Common myeloid progenitor, CD34-positive (primary cell): Measurements from ENCODE around the gene NKAIN2.

Experiments used
- CTCF ChIA-PET: fragments of 350-600 bp; sonication (Branson Sonifier 250); formaldehyde crosslinking; loops from one replicate; lab custom pipeline; 2021; ENCODE audit warnings: antibody characterized with exemption; lab: Charles Lee
- POLR2A ChIA-PET: fragments of 350-600 bp; sonication (Branson Sonifier 250); formaldehyde crosslinking; loops from one replicate; lab custom pipeline; 2021; ENCODE audit warnings: antibody characterized with exemption; lab: Charles Lee
- DNase-seq, 3 donors: peaks; one replicate each; pipeline versions ENCODE4 v3.0.0 to v3.0.0-alpha.2; 2013
- H3K27ac ChIP-seq, 2 experiments: 1 replicate in 1 of 2; 2 replicates in 1 of 2; pipeline ENCODE4 v1.7.0; 2013; ENCODE audit warnings: inconsistent platforms in 2 of 2, low read length in 2 of 2, mild to moderate bottlenecking in 2 of 2, low read depth in 1 of 2, moderate library complexity in 1 of 2; ENCODE audit not compliant: severe bottlenecking in 2 of 2, insufficient read depth in 1 of 2, poor library complexity in 1 of 2
- H3K27me3 ChIP-seq, 5 experiments: replicated peaks in 2 of 5; 1 replicate in 3 of 5; 2 replicates in 2 of 5; pipeline versions ENCODE4 v1.6.1 to v1.7.0; 2013; ENCODE audit warnings: low read length in 4 of 5, mild to moderate bottlenecking in 2 of 5, moderate library complexity in 2 of 5, inconsistent platforms in 1 of 5; ENCODE audit not compliant: insufficient read depth in 5 of 5, control insufficient read depth in 4 of 5
- H3K36me3 ChIP-seq, 4 experiments: 1 replicate in 2 of 4; 2 replicates in 2 of 4; pipeline versions ENCODE4 v1.6.1 to v1.7.0; 2013; ENCODE audit warnings: low read length in 3 of 4, control low read depth in 1 of 4, mild to moderate bottlenecking in 1 of 4; ENCODE audit not compliant: control insufficient read depth in 4 of 4, insufficient read depth in 4 of 4
- H3K4me1 ChIP-seq, 4 experiments: 1 replicate in 3 of 4; 2 replicates in 1 of 4; pipeline versions ENCODE4 v1.6.1 to v1.7.1; 2013; ENCODE audit warnings: low read length in 3 of 4, mild to moderate bottlenecking in 3 of 4, control low read depth in 1 of 4, inconsistent platforms in 1 of 4, moderate library complexity in 1 of 4; ENCODE audit not compliant: control insufficient read depth in 4 of 4, insufficient read depth in 4 of 4; ENCODE audit errors: control extremely low read depth in 1 of 4
- H3K4me3 ChIP-seq, 7 experiments: 1 replicate in 4 of 7; 2 replicates in 3 of 7; pipeline versions ENCODE4 v1.5.1 to v1.7.0; 2013; ENCODE audit warnings: mild to moderate bottlenecking in 7 of 7, low read length in 6 of 7, moderate library complexity in 6 of 7, inconsistent platforms in 2 of 7, low read depth in 2 of 7, control low read depth in 1 of 7; ENCODE audit not compliant: insufficient read depth in 4 of 7, control insufficient read depth in 1 of 7; ENCODE audit errors: extremely low read depth in 1 of 7
- H3K9me3 ChIP-seq, 5 experiments: 1 replicate in 4 of 5; 2 replicates in 1 of 5; pipeline versions ENCODE4 v1.6.1 to v1.7.1; 2013; ENCODE audit warnings: low read length in 4 of 5, mild to moderate bottlenecking in 2 of 5, inconsistent platforms in 1 of 5, low read depth in 1 of 5, moderate library complexity in 1 of 5; ENCODE audit not compliant: control insufficient read depth in 4 of 5, insufficient read depth in 2 of 5; ENCODE audit errors: control extremely low read depth in 1 of 5
- WGBS: methylation state at CpG from one replicate; pipeline ENCODE4 v1.1.5; 2013; ENCODE audit not compliant: insufficient coverage; 5-methylcytosine and 5-hydroxymethylcytosine counted together

NKAIN2 gene

DNA sequence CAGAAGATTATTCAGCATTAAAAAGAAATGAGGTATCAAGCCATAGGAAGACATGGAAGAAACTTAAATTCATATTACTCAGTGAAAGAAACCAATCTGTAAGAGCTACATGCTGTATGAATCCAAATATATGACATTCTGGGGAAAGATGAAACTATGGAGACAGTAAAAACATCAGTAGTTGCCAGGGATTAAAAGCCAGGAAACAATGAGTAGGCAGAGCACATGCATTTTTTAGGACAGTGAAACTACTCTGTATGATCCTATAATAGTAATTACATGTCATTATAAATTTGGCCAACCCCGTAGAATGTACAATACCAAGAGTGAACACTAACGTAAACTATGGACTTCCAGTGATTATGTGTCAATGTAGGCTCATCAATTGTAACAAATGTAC, 1065.8 kb downstream of the NKAIN2 start:
- H3K9me3 ChIP-seq, result no peaks in the 10 kb centered on the region
- no CpG with 5 or more reads among the region's 2 CpGs for WGBS
- no peak overlapping the region for H3K27ac ChIP-seq
- H3K4me3 ChIP-seq, result no peak overlapping the region
- no peaks in the 10 kb centered on the region for H3K27me3 ChIP-seq
- H3K4me1 ChIP-seq, result no peaks in the 10 kb centered on the region
- POLR2A ChIA-PET, result no interaction called here
- CTCF ChIA-PET, result interaction anchor here (1.1 to 7.6 kb wide), 5 partner anchors 11 to 442 kb away, joined by 3 to 81 read pairs (median 5); no protein-coding TSS in a partner anchor
- H3K36me3 ChIP-seq, result no peaks in the 10 kb centered on the region
- no peak for DNase-seq

DNA sequence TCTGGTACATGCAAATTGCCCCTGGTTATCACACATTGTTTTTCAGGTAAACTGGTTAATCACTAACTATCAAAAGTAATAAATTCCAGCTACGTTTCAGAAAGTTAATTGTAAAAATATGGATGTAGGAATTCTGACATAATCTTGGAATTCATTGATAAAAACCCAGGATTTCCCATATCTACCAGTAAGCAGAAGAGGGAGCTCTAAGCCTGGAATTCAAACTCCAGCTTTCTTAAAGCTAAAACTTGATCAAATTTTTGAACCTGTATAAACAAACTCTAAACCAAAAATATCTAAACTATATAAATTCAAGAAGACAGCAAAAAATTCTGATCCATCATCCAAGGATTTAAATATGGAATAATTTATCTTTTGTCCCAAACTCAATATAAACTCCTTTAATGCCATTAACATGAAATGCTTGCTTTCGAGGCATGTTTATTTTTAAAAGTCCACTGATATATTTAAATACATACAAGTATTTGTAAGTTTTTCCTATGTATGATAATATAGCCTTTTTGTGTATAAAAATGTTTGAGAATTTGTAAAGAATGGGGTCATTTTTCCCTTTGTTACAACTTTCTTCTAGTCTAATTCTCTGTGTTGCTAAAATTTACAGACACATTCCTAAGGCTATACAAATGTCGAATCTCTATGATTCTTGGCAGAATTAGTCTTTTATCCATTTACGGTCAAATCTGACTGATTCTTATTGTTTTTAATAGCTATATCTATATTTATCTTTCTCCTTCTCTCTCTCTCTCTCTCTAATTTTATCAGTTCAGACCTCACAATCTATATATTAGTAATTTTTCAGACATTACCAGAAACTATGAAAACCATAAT, 1067.2 kb downstream of the NKAIN2 start:
- peak in 2 of 3 donors; percentile 35 to 51 for DNase-seq
- Histone ChIP-seq H3K27ac (no peak overlapping the region), H3K9me3 (no peaks in the 10 kb centered on the region), H3K4me1 (no peaks in the 10 kb centered on the region), H3K27me3 (no peaks in the 10 kb centered on the region), H3K4me3 (no peak overlapping the region), H3K36me3 (no peaks in the 10 kb centered on the region)
- ChIA-PET CTCF (interaction anchor here (1.0 to 7.6 kb wide), 14 partner anchors 10 to 886 kb away, joined by 3 to 81 read pairs (median 4); partner anchors contain the start of gene TPD52L1), POLR2A (interaction anchor here (0.6 kb wide), 1 partner anchor 16 kb away, joined by 5 read pairs; no protein-coding TSS in a partner anchor)
- no CpG with 5 or more reads among the region's 4 CpGs for WGBS

DNA sequence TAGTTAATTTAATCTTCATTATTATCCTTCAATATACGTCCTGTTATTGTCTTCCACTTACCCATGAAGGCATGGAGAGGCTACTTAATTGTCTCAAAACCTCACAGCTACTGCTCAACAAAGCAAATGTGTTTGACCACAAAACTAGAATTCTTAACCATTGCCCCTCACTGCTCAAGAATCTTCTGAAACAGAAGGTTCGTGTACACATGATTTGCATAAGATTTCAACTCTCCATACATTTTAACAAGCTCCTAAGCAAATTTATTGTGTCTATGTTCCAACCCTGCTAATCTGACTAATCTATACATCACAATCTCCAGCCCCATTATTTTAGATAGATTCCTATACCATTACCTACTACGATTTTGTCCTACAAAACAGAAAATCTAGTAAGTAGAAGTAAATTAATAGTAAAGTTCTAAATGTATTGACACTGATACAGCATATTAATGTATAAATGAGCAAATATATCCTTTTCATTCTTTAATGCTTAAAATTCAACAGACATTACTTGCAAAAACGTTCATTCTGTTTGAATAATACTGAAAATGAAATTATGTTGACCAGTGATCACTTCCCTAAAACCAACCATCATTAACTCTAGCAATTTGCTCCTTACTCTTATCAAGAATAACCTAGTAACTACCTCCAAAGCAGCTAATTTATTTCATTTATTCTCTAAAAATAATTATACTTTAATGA, 1068.8 kb downstream of the NKAIN2 start:
- no peaks in the 10 kb centered on the region for H3K4me1 ChIP-seq
- no peak for DNase-seq
- H3K27ac ChIP-seq, result no peak overlapping the region
- H3K27me3 ChIP-seq, result no peaks in the 10 kb centered on the region
- 100% methylated on average over 2 of the region's 4 CpGs for WGBS
- CTCF ChIA-PET, result interaction anchor here (1.0 to 7.6 kb wide), 4 partner anchors 15 to 246 kb away, joined by 3 to 81 read pairs (median 5); no protein-coding TSS in a partner anchor
- POLR2A ChIA-PET, result no interaction called here
- no peaks in the 10 kb centered on the region for H3K36me3 ChIP-seq
- H3K4me3 ChIP-seq, result no peak overlapping the region
- H3K9me3 ChIP-seq, result no peaks in the 10 kb centered on the region

DNA sequence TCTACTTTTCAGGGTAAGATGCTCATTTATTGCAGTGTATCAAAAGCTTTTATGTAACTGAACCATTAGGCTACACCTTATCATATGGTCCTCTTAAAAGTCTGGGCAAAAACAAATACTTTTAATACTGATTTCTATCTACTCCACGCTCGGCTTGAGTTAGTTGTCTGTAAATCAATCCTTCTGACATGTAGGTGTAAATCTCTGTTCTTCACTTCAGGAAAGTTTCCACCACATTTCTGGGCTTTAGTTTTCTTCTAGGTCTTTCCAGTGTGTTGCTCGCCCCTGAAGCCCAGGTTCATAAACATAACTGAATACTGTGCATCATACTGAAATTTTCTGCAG, 1069.4 kb downstream of the NKAIN2 start:
- POLR2A ChIA-PET, result no interaction called here
- Histone ChIP-seq H3K27me3 (no peaks in the 10 kb centered on the region), H3K4me3 (no peak overlapping the region), H3K36me3 (no peaks in the 10 kb centered on the region), H3K27ac (no peak overlapping the region), H3K9me3 (no peaks in the 10 kb centered on the region), H3K4me1 (no peaks in the 10 kb centered on the region)
- WGBS, result 100% methylated on average over 3 of the region's 3 CpGs
- CTCF ChIA-PET, result interaction anchor here (2.4 to 7.6 kb wide), 2 partner anchors 239 to 246 kb away, joined by 6 to 81 read pairs; no protein-coding TSS in a partner anchor
- no peak for DNase-seq
